ENCODE results near the gene TCIRG1.

DNA sequence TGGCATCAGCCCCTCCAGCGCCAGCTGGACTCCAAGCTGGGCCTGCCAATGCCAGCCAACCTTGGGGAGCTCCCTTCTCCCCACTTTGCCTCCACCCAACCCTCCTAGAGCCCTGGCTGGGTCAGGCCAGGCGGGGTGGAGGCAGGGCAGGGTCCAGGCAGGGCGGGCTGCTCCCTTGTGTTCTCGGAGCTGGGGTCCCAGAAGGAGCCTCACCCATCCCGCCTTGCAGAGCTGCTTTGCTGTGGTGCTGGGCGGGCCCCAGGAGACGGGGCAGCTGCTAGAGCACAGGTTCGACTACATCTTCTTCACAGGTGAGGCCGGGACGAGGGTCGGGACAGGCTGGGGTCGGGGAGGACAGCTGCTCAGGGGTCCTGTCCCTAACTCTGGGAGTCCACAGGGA lies 19.3 kb upstream of the TCIRG1 start:
- no peak for TF ChIP-seq EZH2 (IDR thresholded peaks at IDR 0.05; ENCODE audit: insufficient read depth, poor library complexity, severe bottlenecking)
- no peak for TF ChIP-seq EZH2phosphoT487 (IDR thresholded peaks at IDR 0.05; ENCODE audit: insufficient read depth, low read depth)
